T-helper 9 cell (primary cell): ENCODE results near the gene APBB1IP.
"Not testable (repeated sequence)": the region's sequence is repeated elsewhere in the genome, so short reads cannot be mapped to it uniquely, and the experiment has no call there.

Source experiments
- DNase-seq: peaks from one replicate; pipeline ENCODE4 v3.0.0-alpha.2; 2020
- total RNA-seq, 2 donors: gene quantifications; one replicate each; lab custom pipeline; 2026; lab: John Stamatoyannopoulos, UW

The APBB1IP gene, protein sequence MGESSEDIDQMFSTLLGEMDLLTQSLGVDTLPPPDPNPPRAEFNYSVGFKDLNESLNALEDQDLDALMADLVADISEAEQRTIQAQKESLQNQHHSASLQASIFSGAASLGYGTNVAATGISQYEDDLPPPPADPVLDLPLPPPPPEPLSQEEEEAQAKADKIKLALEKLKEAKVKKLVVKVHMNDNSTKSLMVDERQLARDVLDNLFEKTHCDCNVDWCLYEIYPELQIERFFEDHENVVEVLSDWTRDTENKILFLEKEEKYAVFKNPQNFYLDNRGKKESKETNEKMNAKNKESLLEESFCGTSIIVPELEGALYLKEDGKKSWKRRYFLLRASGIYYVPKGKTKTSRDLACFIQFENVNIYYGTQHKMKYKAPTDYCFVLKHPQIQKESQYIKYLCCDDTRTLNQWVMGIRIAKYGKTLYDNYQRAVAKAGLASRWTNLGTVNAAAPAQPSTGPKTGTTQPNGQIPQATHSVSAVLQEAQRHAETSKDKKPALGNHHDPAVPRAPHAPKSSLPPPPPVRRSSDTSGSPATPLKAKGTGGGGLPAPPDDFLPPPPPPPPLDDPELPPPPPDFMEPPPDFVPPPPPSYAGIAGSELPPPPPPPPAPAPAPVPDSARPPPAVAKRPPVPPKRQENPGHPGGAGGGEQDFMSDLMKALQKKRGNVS
- total RNA-seq: 72.2 to 82.1 reads per million in 2 donors

DNA sequence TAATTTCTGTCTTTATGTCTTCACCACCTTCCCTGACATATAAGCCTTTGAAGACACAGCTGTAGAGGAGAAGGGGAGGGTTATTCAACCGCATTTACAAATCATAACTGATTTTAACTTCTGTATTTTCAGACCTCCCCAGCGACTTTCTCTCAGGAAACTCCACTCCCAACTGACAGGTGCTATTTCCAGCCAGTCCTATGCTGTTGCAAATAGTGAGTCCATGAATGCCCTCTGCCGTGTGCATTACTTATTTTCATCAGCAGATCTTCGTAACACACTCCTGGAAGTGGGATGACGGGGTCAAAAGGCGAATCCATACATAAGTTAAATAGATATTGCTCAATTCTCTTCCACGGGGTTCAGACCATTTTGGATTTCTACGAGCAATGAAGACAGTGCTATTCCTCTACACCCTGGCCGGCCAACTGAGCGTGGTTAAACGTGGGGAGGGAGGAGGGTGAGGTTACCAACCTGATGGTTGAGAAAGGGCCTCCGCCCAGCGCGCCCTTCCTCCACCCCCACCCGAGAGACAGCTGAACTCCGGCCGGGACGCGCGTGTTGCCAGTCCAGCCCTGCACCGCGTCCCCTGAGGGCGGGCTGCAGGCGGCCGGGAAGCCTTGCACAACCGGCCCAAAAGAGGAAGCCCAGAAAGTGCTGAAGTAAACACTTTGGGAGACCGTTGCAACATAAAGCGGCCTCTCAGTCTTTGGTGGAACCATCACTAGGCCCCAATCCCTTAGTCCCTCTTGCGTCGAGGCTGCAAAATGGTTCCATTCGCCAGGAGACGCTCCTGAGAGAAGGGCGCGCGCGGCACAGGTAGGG is at the start of gene APBB1IP:
APBB1IP (plus strand) TSS at position 705 of the 825 bp plus-strand sequence. CDS start 53,986 bp downstream, outside the sequence.
- DNase-seq: peak; percentile 18

DNA sequence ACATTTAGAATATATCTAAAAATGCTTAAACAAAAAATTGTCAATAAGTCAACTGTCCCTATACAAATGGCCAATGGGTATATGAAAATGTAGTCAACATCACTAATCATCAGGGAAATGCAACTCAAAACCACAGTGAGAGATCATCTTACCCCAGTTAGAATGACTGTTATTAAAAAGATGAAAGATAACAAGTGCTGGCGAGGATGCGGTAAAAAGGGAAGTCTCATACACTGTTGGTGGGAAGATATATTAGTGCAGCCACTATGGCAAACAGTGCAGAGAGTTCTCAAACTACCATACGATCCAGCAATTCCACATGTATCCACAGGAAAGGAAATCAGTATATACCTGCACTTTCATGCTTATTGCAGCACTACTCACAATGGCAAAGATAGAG is 48.6 kb upstream of the APBB1IP start:
- no peak for DNase-seq

DNA sequence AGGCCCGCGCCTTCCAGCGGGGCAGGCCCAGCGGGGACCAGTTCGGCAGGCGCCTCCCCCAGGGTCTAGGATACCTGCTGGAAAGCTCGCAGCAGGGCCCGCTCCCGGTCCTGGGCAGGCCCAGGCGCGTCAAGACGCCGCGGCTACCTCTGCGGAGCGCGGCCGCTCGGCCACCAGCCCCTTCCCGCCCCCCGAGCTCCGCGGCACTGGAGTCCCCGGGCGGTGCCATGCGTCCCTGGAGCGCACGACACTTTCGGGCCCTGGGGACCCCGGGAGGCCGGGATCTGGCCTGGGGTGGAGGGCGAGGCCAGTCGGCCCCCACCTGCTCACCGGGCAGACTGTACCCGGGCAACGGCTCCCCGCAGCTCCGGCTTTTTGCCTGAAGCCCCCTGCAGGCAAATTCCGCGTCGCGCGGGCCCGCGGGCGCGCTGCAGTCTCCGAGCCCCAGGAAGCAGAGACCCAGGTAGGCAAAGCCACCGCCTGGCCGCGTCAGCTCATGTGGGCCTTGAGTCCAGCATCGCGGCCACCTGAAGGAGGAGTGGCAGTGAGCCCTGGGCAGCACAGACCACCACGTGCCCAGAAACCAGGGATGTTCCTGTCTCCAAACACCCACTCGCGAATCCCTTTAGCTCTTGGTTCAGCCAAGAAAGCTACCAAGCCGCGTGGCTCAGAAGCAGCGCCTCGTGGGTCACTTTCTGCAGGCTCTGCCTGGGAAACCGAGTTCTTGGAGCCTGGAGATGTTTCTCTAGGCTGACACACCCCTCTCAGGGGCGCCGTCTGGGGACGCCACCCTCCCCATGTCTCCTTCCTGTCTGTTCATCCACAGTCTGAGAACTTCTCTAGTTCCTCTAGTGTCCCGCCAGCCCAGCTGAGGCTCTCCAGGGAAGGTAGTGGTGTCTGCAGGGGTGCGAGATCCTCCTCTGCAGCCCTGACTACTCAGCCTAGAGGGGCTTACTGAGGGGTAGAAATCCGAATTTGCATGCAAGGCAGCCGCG is 46.1 kb upstream of the APBB1IP start:
- no peak for DNase-seq

DNA sequence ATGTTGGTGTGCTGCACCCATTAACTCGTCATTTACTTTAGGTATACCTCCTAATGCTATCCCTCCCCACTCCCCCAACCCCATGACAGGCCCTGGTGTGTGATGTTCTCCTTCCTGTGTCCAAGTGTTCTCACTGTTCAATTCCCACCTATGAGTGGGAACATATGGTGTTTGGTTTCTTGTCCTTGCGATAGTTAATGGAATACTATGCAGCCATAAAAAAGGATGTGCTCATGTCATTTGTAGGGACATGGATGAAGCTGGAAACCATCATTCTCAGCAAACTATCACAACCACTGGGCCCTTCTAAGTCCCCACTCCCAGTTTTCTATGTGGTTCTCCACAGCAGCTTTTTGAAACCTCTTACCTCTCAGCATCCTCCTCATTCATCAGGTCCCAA is 39.8 kb upstream of the APBB1IP start:
- not testable (repeated sequence) for DNase-seq

DNA sequence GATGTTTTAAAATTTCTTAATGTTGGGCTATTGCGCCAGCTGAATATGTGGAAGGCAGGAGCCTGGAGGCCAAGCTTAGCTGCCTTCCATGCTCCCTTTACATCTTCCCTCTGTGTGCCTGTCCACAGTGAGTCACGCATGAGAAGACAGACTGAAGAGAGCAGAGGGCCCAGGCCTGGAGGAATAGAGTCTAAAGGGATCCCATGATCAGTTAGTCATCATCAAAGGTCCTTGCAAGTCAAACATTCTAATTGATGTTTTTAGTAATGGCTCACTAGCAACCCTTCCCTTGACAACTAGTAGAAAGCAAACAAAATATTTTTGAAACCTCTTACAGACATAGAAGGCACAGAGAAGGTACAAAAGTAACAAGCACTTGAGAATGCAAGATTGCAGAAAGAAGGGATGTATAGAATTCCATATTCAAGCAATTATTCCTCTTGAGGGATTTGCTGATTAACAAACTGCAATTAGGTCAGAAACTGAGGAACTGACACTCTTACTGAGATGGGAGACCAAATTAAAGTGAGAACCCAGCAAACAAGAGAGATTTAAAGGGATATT is 30.7 kb upstream of the APBB1IP start:
- no peak for DNase-seq

DNA sequence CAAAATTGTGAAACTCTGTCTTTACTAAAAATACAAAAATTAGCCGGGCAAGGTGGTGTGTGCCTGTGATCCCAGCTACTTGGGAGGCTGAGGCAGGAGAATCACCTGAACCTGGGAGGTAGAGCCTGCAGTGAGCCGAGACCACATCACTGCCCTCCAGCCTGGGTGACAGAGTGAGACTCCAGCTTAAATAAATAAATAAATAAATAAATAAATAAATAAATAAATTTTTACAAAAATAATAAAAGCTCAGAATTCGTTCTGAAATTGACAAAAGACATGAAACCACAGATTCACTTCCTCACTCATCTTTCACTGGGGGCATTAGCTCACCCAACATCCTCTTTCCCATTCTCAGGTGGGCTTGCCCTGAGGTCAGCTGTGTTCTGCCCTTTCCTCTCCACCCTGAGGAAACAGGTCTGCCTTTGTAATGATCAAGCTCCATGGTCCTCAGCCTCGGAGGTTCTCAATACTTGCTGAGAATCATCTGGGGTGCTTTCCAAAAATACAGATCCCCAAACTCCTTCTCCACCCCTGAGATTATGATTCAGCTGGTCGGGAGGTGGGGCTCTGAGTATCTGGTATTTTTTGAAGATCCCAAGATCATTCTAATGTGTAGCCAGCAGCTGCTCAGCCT is 29.2 kb upstream of the APBB1IP start:
- DNase-seq: no peak

DNA sequence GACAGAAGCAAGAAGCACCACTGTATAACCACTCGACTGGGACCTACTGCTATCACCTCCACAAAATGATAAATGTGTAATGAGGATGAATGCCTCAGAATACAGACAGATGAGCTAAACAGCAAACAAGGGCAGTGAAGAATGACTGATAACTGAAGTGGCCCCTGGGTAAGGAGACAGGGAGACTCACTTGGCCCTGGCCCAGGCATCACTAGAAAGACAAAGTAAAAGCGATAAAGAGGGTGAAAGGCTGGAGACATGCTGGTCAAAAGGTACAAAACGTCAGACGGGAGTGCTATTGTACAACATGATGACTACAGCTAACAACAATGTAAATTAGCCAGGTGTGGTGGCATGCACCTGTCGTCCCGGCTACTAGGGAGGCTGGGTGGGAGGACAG is 27.8 kb upstream of the APBB1IP start:
- DNase-seq: no peak

DNA sequence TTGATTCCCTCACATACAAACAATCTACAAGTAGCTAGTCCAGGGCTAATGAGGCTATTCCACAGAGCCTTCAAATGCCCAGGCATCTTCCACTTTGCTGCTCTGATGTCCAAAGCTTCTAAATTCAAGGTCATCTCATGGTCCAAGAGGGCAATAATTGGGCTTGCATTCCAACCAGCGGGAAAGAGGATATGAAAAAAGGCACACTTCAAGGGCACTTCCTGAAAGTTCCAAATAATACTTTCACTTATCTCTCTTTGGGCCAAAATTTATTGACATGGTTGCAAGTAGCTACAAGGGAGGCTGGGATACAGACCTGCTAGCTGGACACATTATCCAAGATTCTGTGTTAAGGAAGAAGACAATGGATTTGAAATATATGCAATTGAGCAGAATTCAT is 25.2 kb upstream of the APBB1IP start:
- DNase-seq: no peak

DNA sequence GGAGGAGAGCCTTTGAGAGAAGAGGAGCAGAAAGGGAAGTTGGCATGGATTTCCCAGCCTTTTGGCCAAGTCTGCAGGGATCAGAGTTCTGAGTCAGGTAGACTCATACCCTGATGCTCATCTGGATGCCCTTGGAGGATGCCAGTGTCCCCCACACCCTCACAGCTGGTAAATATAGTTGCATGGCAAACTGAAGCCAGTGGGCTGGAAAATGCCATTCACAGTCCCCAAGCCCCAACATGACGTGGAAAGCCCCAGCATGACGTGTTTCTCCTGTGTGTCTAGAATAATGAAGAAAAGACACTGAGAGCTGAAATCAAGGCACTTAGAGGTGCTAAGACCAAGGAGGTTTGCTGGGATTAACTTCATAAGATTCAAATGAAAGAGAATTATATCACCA is 24.8 kb upstream of the APBB1IP start:
- DNase-seq: no peak

DNA sequence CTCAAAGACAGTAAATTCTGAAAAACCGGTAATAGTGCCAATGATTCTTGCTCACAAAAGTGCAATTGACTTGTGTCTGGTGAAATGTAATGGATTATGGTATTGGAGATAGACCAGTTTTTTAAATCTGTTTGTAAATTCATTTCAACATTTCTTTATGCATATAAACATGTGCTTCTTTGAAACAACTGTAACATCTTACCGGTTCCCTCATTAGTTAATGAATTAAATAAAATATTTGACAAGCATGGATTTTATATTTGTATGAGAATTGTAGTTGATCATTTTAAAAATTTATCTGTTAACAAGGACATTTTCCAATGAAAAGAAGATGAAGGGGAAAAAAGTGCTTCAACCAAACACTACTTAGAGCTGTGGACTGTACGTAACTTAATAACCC is 21.0 kb upstream of the APBB1IP start:
- no peak for DNase-seq

DNA sequence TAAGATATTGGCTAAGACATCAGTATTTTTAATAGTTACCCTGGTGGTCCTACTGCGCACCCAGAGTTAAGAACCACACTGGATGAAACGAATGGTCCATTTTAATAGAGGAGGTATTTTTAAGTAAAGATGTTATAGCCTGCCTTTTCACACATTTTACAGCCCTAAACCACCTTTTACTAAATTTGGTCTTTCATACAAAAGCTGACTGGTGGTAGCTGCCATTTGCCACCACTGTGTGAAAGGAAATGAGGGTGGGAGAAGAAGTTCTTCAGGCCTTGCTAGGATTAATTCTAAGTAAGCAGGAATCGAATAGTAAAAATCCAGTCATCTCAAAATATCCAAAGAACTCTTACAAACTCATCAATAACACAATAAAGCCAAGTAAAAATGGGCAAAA is 15.2 kb upstream of the APBB1IP start:
- no peak for DNase-seq

DNA sequence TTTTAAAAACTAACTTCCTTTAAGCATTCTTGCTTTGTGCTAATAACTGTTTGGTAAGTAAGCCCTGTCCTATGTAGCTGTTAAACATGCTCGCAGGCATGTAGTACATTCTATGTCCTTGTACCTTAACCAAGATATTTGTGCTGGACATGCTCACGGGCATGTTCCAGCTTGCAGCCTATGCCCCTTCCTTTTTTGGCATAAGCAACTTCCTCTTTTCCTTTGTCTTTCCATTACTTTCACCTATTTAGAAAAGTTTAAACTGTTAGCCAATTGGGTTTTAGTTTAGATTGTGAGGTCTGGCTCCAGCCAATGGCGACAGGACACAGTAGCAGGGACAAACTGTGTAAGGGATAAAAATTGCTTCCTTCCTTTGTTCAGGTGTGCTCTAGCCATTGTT is 14.4 kb upstream of the APBB1IP start:
- no peak for DNase-seq

DNA sequence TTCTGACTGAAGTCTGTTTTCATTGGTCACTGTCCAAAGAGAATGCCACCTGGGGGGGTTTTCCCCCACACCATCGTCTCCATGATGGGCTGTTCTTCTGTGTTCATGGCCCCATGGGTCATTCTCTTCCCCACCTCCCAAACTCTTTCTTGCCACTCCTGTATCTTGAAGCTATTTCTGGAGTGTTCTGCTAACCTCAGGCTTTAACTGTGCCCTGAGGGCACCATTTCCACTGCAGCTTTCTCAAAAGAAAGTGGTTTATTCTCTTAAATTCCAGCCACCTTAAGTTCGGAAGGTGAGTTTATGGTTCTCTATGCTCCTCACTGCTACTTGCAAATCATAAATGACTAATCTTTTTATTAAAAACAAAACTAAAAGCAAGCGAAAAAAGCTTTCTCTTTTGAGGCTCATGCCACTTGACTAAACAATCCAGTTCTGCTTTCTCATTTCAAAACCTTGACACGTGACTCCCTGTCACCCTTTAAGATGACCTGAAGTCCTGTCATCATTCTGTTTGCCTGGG is 7.4 kb upstream of the APBB1IP start:
- DNase-seq: no peak

DNA sequence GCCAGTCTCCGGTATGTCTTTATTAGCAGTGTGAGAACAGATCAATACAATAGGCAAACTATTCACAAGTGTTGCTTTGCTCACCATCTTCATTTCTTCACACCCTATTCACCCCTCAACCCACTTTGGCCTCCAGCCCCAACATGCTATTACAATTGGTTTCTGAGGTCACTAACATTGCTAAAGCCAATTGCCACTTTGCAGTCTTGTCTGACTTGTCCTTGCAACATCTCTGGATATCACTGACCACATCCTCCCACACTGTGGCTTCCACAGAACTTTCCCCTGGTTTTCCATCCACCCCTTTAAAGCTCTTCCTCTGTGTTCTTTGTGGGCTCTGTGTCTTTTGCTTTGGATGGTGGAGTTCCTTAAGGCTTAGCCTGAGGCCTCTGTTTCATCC is 5.2 kb upstream of the APBB1IP start:
- DNase-seq: no peak

DNA sequence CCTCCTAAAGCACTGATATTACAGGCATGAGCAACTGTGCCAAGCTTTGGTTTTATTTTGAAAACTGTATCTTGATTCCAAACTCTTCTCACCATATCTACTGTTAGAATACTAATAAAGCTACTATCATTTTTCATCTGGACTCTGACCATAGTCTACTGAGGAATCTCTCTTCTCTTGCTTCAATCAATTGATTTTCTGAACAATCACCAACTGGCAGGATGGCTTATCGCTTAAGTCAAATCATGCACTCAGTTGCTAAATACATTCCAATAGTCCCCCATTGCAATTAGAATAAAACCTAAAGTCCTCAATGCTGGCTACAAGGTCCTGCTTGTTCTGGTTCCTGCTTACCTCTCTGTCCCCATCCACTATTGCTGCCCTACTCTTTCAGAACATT is 2.3 kb upstream of the APBB1IP start:
- DNase-seq: no peak

DNA sequence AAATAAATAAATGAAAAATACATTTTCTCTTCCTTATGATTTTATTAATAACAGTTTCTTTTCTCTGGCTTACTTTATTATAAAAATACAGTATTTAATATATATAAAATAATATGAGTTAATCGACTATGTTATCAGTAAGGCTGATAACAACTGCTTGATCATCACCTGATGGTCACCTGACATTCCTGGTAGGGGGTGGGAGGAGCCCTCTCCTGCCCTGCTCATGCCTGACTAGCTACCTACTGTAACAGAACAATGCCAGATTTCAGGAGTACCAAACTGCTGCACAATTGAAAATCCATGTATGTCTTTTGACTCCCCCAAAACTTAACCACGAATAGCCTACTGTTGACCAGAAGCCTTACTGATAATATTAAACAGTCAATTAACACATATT is 1.3 kb upstream of the APBB1IP start:
- no peak for DNase-seq

DNA sequence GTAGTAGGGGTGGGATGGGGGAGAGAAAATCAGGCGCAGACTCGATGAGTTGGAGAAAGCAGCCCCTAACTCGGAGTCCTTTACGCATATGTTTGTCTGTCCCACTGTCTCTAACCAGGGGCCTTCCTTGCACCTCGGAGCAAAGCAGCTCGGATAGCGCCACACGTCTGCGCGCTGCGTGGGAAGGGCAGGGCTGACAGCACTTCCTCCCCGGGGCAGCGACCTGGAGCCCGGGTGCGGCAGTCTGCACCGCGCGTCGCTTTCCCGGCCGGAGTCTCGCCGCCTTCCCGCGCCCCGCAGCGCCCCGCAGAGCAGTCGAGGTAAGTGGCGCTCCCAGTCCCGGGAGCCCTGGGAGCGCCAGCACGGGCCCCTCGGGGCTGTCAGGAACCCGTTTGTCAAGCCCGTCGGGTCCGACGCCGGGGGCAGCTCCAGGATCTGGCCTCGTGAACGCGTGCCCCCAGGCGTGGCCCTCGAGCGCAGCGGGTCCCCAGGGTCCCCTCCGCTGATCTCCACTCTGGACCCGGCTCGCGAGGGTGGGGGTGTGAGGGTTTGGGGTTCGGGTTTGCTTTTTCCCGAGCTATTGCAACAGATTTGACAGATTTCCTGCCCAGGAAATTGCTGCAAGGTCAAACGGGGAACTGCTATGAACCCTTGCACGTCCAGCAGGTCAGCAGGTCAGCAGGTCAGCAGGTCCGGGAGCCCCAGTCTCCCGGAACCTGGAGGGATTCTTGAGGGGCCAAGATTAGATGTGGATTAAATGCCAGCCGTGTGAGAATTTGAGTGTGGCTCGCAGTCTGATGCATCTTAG is 597 bp downstream of the APBB1IP start:
- DNase-seq: peak; percentile 52

DNA sequence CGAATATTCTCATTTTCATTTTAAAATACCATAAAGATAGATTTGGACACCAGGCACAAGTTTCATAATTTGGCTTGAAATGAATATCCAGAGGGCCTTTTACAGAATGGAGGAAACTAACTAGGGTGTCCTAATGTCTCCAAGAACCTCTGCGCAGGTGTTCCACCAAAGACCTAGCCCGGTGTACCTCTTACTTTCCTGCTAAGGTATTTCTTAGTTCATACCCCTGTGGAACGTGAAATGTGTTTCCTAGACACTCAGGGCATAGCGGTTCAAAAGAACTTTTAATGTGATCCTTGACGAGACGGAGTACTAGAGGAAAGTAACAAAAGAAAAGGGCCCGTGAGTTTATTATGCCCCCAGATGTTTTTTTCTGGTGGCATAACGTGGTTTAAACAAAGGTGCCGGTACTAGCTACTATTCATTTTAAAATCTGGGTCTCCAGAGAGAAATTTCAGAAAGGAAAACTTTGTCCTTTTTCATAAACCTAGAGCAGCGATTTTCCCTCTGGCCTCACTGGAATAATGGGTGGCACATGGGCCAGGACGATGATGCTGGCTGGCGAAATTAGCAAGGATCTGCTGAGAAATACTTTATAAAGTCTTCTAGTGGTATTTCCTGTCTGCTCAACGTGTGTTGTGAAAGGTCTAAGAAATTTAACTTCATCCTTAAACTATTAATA is 1.4 kb downstream of the APBB1IP start:
- DNase-seq: no peak

DNA sequence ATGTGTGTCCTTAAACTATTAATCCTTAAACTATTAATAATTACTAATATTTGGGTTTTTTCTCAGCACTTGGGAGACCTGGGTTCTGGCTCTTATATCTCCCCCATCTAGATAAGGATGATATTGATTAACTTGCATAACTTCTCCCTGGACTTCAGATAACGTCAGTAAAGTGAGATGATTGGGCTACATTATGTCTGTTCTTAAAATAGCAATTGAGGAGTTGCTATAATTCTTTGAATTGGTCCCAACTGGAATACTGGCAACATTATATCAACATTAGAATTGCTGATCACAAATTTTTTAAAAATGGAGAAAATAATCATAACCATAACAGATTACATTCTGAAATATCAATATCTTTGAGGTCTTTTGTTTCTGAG is 1.9 kb downstream of the APBB1IP start:
- DNase-seq: no peak
